GM19238 (cell line): ENCODE measurements around the gene BTBD9.
A peak's percentile ranks its signal among the peaks of the same experiment; 100 is the strongest.
"Not testable (repeated sequence)": the region's sequence is repeated elsewhere in the genome, so short reads cannot be mapped to it uniquely, and the experiment has no call there.

ENCODE experiments used
- DNase-seq: peaks from one replicate; pipeline ENCODE4 v3.0.0; 2011; ENCODE audit warnings: low spot score; ENCODE audit not compliant: insufficient read length

The BTBD9 gene

DNA sequence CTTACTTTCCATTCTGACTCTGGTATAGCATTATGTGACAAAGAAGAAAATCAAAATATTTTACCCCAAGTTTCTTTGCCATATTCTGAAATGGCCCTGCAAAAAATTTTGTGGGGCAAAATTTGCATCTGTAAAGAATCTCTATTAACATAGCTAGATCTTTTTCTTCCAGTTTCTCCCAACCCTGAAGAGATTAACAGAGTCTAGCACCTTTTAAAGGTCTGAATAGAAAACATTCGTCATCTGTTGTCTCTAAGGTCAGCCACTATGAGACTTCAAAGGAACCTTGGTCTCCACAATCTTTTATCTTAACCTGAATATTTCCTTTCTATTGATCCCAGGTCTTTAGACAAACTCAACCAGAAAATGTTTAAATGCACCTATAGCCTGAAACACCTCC lies 205.7 kb downstream of the BTBD9 start:
- DNase-seq, result no peak

DNA sequence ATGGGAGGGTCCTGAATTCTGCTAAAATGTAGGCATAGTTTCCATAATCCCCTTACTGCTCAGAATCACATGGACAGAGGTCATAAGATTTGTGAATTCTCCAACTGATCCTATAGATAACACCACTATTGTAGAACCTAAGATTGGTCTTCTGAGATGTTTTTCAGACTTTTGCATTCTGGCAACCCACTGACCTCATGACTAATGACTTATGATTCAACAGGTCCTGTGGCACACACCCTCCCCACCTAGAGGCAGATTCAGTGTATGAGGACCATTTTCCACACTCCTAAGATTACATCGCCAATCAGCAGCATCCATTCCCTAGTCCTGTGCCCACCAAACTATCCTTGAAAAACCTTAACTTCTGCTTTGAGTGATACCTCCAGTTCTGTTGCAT lies 207.2 kb downstream of the BTBD9 start:
- no peak for DNase-seq

- no peak for DNase-seq
These were observed 207.7 kb downstream of the BTBD9 start for GRCh38 chr6:38432079-38432478.

GRCh38 chr6:38429546-38429945 lies 210.2 kb downstream of the BTBD9 start:
- DNase-seq, result no peak

DNA sequence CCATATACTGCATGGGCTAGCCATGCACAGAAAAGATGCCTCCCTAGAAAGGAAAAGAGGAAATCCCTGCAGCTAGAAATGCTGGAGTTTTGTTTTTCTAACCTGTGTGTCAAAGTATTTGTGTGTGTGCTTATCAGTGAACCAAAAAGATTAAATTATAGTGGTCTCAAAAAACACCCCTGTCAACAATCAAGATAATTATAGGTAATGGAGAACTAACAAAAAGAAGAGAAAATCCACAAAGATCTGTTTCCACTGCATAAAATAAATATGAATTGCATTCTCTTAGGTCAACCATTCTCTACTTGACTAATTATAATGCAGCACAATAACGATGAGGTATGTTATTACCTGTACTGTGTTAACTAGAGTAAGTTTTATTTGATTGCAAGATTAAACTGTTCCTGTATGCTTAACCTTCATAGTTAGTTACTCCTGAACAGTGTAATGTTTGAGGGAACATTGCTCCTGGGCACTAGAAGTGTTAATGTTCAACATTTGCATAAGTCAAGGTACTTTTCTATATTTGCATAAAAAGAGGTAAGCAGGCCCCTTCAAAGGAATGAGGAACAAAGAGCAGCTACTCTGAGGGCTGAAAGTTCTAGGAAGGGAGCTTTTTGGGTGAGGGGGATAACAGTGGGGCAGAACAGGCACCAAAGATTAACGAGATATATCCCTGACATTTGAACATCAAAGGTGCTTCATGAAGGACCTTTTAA lies 212.1 kb downstream of the BTBD9 start:
- DNase-seq, result peak; percentile 20

- DNase-seq, result not testable (repeated sequence)
These were observed 213.8 kb downstream of the BTBD9 start for GRCh38 chr6:38425788-38426488.

DNA sequence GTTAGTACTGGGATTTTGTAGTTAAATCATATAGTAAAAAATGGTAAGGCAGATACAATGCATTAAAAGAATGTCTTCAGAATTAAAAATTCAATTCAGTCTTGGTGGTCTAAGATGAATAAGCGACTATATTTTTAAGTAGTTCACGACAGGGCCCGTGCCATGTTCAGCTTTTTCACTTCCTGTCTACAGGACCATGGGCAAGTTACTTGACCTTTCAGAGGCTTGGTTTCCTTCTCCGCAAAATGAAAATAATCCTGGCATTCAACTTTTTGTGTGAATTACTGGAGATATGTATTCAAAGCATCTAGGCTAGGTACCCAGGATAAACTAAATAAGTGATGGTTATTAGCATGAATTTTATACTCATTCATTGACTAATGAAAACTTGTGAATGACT lies 216.0 kb downstream of the BTBD9 start:
- DNase-seq, result no peak

DNA sequence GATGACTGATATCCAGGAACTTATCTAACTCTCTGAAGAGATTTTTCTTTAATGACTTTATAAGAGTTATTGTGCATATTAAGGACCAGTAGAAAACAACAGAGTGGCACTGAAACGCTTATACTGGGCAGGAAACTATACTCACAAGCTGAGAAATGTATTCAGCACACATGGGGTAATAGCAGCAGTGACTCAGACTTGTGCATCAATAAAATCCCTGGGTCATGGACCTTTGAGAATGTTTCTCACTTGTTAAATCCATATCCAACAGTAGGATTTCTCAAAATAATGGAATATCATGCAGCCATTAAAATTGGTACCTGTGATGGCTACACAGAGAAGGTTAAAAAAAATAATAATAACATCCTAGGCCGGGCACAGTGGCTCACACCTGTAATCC lies 219.5 kb downstream of the BTBD9 start:
- DNase-seq, result no peak

DNA sequence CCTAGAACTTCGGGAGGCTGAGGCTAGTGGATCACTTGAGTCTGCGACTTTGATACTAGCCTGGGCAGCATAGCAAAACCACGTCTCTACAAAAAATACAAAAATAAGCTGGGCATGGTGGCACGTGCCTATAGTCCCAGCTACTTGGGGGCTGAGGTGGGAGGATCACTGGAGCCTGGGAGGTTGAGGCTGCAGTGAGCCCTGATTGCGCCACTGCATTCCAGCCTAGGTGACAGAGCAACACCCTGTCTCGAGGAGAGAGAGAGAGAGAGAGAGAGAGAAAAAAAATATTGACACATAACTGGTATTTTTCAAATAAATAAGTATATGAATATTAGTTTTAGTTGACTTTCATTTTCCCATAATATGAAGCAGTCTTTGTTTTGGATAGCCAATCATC lies 222.2 kb downstream of the BTBD9 start:
- no peak for DNase-seq

DNA sequence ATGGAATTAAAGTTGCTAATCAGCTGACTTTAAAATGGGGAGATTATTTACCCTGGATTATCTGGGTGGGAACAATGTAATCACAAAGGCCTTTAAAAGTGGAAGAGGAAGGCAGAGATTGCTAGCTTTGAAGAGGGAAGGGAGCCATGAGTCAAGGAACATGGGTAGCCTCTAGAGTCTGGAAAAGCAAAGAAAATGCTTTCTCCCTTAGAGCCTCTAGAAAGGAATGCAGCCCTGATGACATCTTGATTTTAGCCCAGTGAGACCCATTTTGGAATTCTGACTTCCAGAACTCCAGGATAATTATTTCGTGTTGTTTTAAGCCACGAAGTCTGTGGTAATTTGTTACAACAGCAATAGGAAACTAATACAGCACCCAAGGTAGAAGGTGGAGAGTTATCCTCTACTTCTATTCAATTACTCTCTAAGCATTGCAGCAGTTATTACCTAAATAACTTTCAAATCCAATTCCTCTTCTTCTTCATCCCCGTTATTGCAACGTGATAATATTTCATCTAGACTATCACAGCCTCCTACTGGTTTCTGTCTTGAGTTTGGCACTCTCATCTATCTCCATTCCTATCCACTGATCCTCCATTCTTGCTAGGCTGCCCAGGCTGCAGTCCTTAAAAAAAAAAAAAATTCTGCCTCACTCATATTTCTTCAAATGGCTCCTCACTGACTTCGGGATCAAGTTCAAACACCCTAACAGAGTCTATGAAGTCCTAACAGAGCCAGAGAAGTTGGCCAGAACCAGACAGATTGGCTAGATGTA lies 224.3 kb downstream of the BTBD9 start:
- DNase-seq, result no peak

DNA sequence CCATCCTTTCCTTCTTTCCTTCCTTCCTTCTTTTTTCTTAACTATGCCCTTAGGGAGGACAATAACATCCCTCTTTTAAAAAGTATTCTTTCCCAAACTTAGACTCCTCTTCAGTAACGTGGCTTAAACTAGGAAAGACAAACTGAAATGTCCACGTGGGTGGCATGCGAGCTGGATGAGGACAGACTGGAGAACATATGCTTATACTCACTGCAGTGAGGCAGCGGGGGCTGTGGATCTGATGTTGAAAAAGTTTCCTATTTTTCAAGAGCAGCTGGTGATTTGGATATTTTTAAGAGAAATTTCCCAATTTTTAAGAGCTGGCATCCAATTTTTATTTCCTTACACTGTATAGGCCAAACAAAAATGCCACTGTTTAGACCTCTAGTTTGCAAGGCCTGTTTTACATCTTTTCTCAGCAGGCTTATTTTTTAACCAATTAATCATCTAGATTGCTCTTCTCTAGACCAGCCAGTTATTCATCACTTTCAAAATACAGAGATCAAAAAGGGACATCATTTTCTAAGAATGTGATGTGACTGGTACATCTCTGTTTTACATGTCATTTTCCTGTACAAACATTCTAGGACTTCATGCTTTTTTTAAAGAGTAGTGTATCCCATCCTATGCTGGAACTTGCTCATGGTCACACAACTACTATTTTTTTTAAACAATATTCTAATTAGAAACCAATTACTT lies 226.5 kb downstream of the BTBD9 start:
- DNase-seq, result no peak

DNA sequence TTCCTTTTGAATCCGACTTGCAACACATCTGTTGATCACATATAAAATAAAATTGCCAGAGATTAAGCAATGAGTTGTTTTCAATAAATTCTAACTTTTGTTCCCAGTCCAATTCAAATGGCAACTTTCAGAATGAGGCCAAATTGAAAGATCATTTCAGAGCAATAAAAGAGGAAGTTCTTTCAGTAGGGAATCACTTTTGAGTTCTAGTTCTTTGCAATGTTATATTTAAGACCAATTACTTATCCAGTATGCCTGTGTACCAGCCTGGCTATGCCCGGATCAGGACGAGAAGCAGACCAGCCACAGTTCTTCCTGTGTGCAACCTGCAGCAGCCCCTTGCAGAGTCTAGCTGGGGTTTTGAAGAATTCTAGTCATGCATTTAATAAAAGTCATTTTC lies 232.5 kb downstream of the BTBD9 start:
- DNase-seq, result no peak

GRCh38 chr6:38406096-38406495 lies 233.6 kb downstream of the BTBD9 start:
- no peak for DNase-seq

GRCh38 chr6:38404900-38405556 lies 234.7 kb downstream of the BTBD9 start:
- no peak for DNase-seq

DNA sequence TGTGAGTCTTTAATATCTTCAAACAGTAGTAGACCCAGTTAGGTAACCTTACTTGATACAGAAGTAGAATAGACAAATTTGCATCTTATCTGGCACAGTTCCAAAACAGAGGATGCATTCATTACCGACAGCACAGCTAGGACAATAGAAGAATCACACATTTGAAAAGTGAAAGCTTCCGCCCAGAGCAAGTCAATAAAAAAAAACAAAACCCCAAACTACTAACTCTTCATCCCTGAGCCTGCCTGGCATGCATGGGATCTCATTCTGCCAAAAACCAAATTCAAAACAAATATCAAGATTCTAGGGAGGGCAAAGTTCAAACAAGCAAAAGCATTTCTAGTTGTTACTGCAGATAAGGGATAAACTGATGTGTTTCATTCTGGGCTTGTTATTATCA lies 235.4 kb downstream of the BTBD9 start:
- DNase-seq, result no peak

DNA sequence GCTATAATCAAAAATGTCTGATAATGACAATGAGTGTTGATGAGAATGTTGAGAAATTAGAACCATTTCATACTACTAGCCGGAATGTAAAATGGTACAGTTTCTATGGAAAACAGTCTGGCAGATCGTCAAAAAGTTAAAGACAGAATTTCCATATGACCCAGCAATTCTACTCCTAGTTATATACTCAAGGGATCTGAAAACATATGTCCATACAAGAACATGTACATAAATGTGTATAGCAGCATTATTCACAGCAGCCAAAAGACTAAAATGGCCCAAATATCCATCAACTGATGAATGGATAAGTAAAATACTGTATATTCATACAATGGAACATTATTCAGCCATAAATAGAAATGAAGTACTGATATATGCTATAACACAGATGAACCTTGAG lies 236.2 kb downstream of the BTBD9 start:
- DNase-seq, result no peak

DNA sequence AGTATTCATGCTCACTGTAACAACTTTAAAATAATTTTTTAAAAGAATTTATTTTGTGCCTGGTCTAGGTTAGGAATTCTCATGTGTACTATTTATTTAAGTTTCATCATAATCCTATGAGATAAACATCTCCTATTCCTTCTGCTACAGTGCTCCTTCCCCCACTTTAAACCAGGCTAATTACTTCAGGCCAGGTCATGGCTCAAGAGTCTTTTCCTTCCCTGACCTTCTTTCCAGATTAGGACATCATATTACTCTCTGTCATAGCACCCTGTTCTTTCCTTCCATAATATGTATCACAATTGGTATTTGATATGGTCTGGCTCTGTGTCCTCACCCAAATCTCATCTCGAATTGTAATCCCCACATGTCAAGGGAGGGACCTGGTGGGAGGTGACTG lies 239.0 kb downstream of the BTBD9 start:
- DNase-seq, result no peak

GRCh38 chr6:38400101-38400500 lies 239.6 kb downstream of the BTBD9 start:
- no peak for DNase-seq

GRCh38 chr6:38396209-38396608 lies 243.5 kb downstream of the BTBD9 start:
- DNase-seq, result no peak

- no peak for DNase-seq
These were observed 245.7 kb downstream of the BTBD9 start for GRCh38 chr6:38393986-38394385.
